Measurements from ENCODE around the gene ZIC2. TPM values are rescaled to one million over a fixed set of nuclear protein-coding genes. Genes with fewer than 3 reads are reported as not detected.
"Not testable (repeated sequence)": the region's sequence is repeated elsewhere in the genome, so short reads cannot be mapped to it uniquely, and the experiment has no call there.

The ZIC2 gene
- total RNA-seq, 1 donor from 2014 or later, result 0.10 TPM

DNA sequence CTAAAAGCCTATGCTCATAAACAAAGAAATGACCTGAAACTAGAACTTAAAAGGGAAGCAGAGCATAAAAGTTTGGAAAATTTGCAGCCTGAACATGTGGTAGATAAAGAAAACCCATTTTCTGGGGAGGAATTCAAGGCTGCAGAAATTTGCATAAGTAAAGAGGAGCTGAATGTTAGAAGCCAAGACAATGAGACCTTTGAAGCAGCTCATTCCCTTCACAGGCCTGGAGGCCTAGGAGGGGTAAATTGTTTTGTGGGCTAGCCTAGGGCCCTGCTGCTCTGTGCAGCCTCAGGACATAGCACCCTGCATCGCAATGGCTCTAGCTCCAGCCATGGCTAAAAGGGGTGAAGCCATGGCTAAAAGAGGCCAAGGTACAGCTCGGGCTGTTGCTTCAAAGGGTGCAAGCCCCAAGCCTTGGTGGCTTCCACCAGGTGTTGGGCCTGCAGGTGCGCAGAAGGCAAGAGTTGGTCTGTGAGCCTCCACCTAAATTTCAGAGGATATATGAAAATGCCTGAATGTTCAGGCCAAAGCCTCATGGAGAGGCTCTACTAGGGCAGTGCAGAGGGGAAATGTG, 38.3 kb downstream of the ZIC2 start:
- DNase-seq, result no peak

DNA sequence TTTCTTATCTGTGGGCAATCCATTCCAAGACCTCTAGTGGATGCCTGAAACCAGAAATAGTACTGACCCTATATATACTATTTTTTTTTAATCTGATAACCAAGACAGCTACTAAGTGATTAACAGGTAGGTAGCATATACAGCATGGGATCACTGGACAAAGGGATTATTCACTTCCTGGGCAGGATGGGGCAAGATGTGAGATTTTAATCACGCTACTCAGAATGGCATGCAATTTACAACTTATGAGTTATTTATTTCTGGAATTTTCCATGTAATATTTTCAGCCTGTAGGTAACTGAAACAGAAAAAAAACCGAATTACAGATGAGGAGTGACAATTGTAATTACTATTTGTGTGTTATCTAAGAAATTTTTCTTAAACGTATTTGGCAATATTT, 41.2 kb downstream of the ZIC2 start:
- no peak for DNase-seq

- DNase-seq, result no peak
Measured at GRCh38 chr13:100024023-100024422, 42.4 kb downstream of the ZIC2 start.

GRCh38 chr13:100029933-100030332, 48.3 kb downstream of the ZIC2 start:
- no peak for DNase-seq

- not testable (repeated sequence) for DNase-seq
Measured at GRCh38 chr13:100032642-100033041, 51.1 kb downstream of the ZIC2 start.

DNA sequence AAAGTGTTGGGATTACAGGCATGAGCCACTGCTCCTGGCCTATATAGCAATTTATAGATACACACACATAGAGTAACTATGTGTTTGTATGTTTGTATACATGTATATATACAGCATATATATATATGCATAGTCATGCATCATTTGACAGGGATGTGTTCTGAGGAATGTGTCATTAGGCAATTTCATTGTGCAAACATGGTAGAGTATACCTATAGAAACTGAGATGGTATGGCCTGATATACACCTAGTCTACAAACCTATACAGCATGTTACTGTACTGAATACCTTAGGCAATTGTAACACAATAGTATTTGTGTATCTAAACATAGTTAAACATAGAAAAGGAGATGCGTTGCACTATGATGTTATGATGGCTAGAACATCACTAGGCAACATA, 54.4 kb downstream of the ZIC2 start:
- DNase-seq, result no peak

Other genes starting within 250 kb of the ZIC2 start
- gene ZIC5, start 10.0 kb upstream of the ZIC2 start, total RNA-seq, result not detected
- gene PCCA, start 107.3 kb downstream of the ZIC2 start, total RNA-seq, result 124 TPM

All from skin of body (tissue), 2 donors.